Measurements from ENCODE around the gene CATSPERB. TPM values are rescaled to one million over a fixed set of nuclear protein-coding genes. Genes with fewer than 3 reads are reported as not detected.

CATSPERB gene
- total and polyA plus RNA-seq, 2 of the 8 experiments (the other 6 are each of a cell fraction or from before 2014, with no cell fraction given), result 0.11 to 0.30 TPM

DNA sequence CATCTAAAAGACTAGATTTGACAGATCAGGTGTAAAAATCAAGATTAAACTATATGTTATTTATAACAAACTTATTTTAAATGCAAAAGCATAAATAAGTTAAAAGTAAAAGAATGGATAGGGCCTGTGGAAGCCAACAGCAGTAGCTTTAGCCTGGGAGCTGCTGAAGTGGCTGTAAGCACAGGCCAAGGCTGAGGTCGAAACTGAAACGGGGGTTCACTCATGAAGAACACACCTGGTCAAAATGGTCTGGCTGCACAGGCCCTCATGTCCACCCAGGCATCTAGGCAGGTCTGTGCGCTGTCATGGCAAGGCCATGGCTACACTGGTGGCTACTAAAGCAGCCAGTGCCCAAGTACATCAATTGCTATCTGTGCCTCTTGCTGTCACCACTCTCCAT, 23.1 kb downstream of the CATSPERB start:
- FAIRE-seq (no peak), DNase-seq (ENCODE audit: low read depth in 1 of 2, low spot score in 2 of 2) (no peak)
- Histone ChIP-seq H3K4me3 (ENCODE audit: extremely low read depth in 1 of 4, insufficient read depth in 2 of 4, low read depth in 3 of 4, low read length in 4 of 4) (no peak overlapping the region), H3K27ac (ENCODE audit: low read depth, low read length) (no peak overlapping the region), H2BK120ac (replicated peaks; ENCODE audit: low read depth, low read length) (no peak overlapping the region), H4K8ac (ENCODE audit: extremely low read depth, insufficient read depth, low read length) (no peak overlapping the region), H3K56ac (replicated peaks; ENCODE audit: insufficient read length, low read depth, low read length) (no peak overlapping the region), H3K79me2 (ENCODE audit: control insufficient read depth in 1 of 2, insufficient read depth in 2 of 2, low read length in 2 of 2) (no peaks in the 10 kb centered on the region), H4K5ac (ENCODE audit: insufficient read length, low read depth, low read length) (no peak overlapping the region), H3K23ac (ENCODE audit: insufficient read length) (no peak overlapping the region), H3K9ac (replicated peaks in 1 of 4; ENCODE audit: extremely low read depth in 1 of 4, low read depth in 3 of 4, low read length in 3 of 4) (no peak overlapping the region), H2BK15ac (ENCODE audit: low read length) (no peak overlapping the region), H2BK20ac (ENCODE audit: low read length) (no peak overlapping the region), H3K18ac (ENCODE audit: extremely low read depth, low read length) (no peak overlapping the region), H4K20me1 (replicated peaks in 1 of 2; ENCODE audit: control insufficient read depth in 1 of 2, insufficient read depth in 2 of 2, low read length in 2 of 2) (no peaks in the 10 kb centered on the region), H3K4me2 (ENCODE audit: insufficient read depth in 1 of 2, low read depth in 2 of 2, low read length in 2 of 2) (no peak overlapping the region), H3K4me1 (replicated peaks in 1 of 4; ENCODE audit: control insufficient read depth in 3 of 4, insufficient read depth in 4 of 4, low read length in 3 of 4) (no peaks in the 10 kb centered on the region), H3K36me3 (ENCODE audit: control insufficient read depth in 2 of 4, insufficient read depth in 4 of 4, low read length in 3 of 4) (no peaks in the 10 kb centered on the region), H2AK5ac (ENCODE audit: low read depth, low read length) (no peak overlapping the region), H3K9me3 (ENCODE audit: insufficient read depth in 2 of 2, low read depth in 1 of 2, low read length in 1 of 2) (peaks cover 4 to 6% of the 10 kb centered on the region in 2 experiments; a peak in 2 of 4 replicates), H3K23me2 (ENCODE audit: low read depth, low read length) (no peaks in the 10 kb centered on the region), H2AFZ (ENCODE audit: low read length) (no peak overlapping the region), H3K79me1 (ENCODE audit: low read depth, low read length) (no peaks in the 10 kb centered on the region), H3K4ac (replicated peaks; ENCODE audit: insufficient read length, low read depth, low read length) (no peak overlapping the region), H3K14ac (ENCODE audit: insufficient read length) (no peak overlapping the region), H3K27me3 (replicated peaks in 1 of 4; ENCODE audit: control insufficient read depth in 3 of 4, extremely low read depth in 1 of 4, insufficient read depth in 3 of 4, low read length in 3 of 4) (no peaks in the 10 kb centered on the region), H2BK5ac (ENCODE audit: low read depth, low read length) (no peak overlapping the region), H4K91ac (replicated peaks; ENCODE audit: insufficient read length, low read length) (no peak overlapping the region), H2BK12ac (ENCODE audit: low read depth, low read length) (no peak overlapping the region)
- WGBS, 2 experiments (ENCODE audit: extremely low coverage in 1 of 2, insufficient coverage in 1 of 2, insufficient read length in 1 of 2, insufficient replicate concordance in 2 of 2, low coverage in 1 of 2, low lambda C conversion rate in 2 of 2, missing lambda C conversion rate in 1 of 2), result 95% methylated on average over 3 of the region's 3 CpGs; no CpG with 5 or more reads in 1 of the 2 experiments
- ChIA-PET CTCF (ENCODE audit: partially characterized antibody) (no interaction called here), POLR2A (ENCODE audit: partially characterized antibody) (no interaction called here)
- TF ChIP-seq SUZ12 (IDR thresholded peaks at IDR 0.05; ENCODE audit: low read length), result no peak
- TF ChIP-seq HDAC6 (IDR thresholded peaks at IDR 0.05; ENCODE audit: low read depth, low read length), result no peak
- TF ChIP-seq HDAC2 (IDR thresholded peaks at IDR 0.05; ENCODE audit: borderline replicate concordance in 1 of 2, low read depth in 2 of 2, low read length in 2 of 2), result no peak
- no peak for TF ChIP-seq ZNF274 (IDR thresholded peaks at IDR 0.05; ENCODE audit: borderline replicate concordance, extremely low read depth, low read length)
- no peak for TF ChIP-seq TCF12 (IDR thresholded peaks at IDR 0.05; ENCODE audit: low read depth, low read length)
- TF ChIP-seq GTF2F1 (IDR thresholded peaks at IDR 0.05; ENCODE audit: borderline replicate concordance, low read depth, low read length), result no peak
- TF ChIP-seq TBP (IDR thresholded peaks at IDR 0.05; ENCODE audit: low read depth, low read length), result no peak
- no peak for TF ChIP-seq POU5F1 (IDR thresholded peaks at IDR 0.05; ENCODE audit: low read depth, low read length)
- TF ChIP-seq YY1 (IDR thresholded peaks at IDR 0.05; ENCODE audit: low read depth, low read length), result no peak
- no peak for TF ChIP-seq RNF2 (IDR thresholded peaks at IDR 0.05; ENCODE audit: borderline replicate concordance, low read depth, low read length, missing control alignments, poor library complexity, severe bottlenecking)
- TF ChIP-seq JUND (IDR thresholded peaks at IDR 0.05; ENCODE audit: low read length), result no peak

Data from H1 (cell line).